T47D (cell line): ENCODE data around the gene GNMT.
"Not testable (repeated sequence)": the region's sequence is repeated elsewhere in the genome, so short reads cannot be mapped to it uniquely, and the experiment has no call there.

Source experiments
- DNase-seq, 2 experiments: peaks; one replicate each; pipeline versions ENCODE4 v3.0.0 to v3.0.0-alpha.2; 2011 to 2012; ENCODE audit warnings: low read depth in 1 of 2, low spot score in 1 of 2
- JUND ChIP-seq: IDR thresholded peaks from 2 replicates; pipeline ENCODE4 v1.6.1; 2012; ENCODE audit warnings: low read depth
- in situ Hi-C: cut with HindIII; loops from 2 replicates; pipeline ENCODE4 v1.10.0; 2016; ENCODE audit warnings: low sequenced_read_pairs, low pct_unique_long_range_greater_than_20kb

Gene GNMT

DNA sequence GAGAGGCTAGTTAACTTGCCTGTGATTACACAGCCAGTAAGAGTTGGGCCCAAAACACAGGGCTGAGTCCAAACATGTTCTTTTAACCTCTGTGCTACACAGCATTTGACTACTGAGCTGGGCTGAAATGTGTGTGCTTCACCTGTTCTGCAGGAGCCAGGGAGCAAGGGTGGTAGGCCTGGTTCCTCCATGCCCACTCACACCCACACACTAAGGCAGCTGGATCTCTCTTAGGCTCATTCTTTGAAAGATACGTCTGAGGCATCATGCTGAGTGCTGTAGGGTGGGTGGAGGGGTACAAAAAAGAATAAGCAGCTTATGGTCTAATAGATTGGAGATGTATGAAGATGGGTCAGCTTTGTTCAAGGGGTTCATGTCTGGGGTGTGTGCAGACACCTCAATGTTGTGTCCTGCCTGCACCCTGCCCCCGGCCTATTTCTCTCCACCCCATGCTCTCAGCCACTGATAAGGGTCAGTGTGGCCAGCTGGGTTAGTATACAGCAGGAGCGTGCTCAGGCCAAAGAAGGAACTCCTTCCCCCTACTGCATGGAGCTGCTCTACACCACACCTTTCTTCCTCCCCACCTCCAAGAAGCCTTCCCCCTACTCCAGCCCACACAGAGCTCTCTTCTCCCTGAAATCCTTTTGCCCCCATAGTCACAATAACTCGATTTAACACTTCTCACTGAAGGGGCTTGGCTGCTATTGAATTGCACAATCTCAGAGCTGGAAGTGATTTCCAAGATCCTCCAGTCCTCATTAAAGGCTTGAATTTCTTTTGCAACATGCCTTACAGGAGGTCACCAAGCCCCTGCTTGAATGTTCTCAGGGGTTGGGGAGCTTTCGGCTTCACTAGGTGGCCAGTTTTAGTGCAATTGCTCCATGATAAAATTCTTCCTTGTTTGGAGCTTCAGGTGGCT, 27.2 kb downstream of the GNMT start:
- in situ Hi-C loops: no loop called here
- no peak for TF ChIP-seq JUND
- DNase-seq: no peak

GRCh38 chr6:42988486-42989020, 28.0 kb downstream of the GNMT start:
- in situ Hi-C loops: no loop called here
- TF ChIP-seq JUND: no peak
- DNase-seq: no peak

GRCh38 chr6:42989923-42990322, 29.4 kb downstream of the GNMT start:
- in situ Hi-C loops: no loop called here

DNA sequence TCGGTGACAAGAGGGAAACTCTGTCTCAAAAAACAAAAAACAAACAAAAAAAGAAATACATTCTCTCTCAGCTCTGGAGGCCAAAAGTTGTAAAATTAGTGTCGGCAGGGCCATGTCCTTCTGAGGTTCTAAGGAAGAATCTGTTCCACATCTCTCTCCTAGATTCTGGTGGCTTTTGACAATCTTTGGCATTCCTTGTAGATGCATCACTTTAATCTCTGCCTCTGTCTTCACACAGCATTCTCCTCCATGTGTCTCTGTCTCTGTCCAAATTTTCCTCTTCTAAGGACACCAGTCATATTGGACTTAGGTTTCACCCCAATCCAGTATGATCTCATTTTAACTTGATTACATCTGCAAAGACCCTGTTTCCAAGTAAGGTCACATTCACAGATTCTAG, 32.9 kb downstream of the GNMT start:
- in situ Hi-C loops: no loop called here
- no peak for TF ChIP-seq JUND
- DNase-seq: no peak

More at GRCh38 chr6:42989923-42990322, 29.4 kb downstream of the GNMT start:
- TF ChIP-seq JUND: no peak
- DNase-seq: no peak

- no peak for TF ChIP-seq JUND
- DNase-seq: no peak
- in situ Hi-C loops: no loop called here
Measured at GRCh38 chr6:42996513-42996912, 36.0 kb downstream of the GNMT start.

GRCh38 chr6:42998205-42998604, 37.7 kb downstream of the GNMT start:
- in situ Hi-C loops: not testable (repeated sequence)

GRCh38 chr6:43001843-43002242, 41.3 kb downstream of the GNMT start:
- in situ Hi-C loops: no loop called here
- no peak for TF ChIP-seq JUND
- no peak for DNase-seq

More at GRCh38 chr6:42998205-42998604, 37.7 kb downstream of the GNMT start:
- not testable (repeated sequence) for DNase-seq

- no peak for DNase-seq
- TF ChIP-seq JUND: no peak
- in situ Hi-C loops: no loop called here
Measured at GRCh38 chr6:43005844-43006243, 45.3 kb downstream of the GNMT start.

GRCh38 chr6:43006251-43006650, 45.7 kb downstream of the GNMT start:
- DNase-seq: no peak
- in situ Hi-C loops: no loop called here
- no peak for TF ChIP-seq JUND

DNA sequence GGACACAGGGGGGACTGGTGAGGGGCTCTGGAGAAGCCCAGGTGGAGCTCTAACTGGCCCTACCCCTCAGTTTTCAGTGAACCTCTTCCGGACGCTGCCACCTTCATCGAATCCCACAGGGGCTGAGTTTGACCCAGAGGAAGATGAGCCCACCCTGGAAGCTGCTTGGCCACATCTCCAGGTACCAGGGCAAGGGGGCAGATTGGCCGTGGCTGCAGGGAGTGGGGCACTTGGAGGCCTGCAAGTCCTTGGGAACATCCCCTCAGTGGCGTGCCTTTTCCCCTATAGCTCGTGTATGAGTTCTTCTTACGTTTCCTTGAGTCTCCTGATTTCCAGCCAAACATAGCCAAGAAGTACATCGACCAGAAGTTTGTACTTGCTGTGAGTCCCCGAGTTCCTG, 46.6 kb downstream of the GNMT start:
- DNase-seq: no peak
- in situ Hi-C loops: no loop called here
- TF ChIP-seq JUND: no peak

- DNase-seq: peak in 1 of 2 experiments; percentile 60
- in situ Hi-C loops: no loop called here
- TF ChIP-seq JUND: no peak
Measured at GRCh38 chr6:43009124-43009523, 48.6 kb downstream of the GNMT start.

DNA sequence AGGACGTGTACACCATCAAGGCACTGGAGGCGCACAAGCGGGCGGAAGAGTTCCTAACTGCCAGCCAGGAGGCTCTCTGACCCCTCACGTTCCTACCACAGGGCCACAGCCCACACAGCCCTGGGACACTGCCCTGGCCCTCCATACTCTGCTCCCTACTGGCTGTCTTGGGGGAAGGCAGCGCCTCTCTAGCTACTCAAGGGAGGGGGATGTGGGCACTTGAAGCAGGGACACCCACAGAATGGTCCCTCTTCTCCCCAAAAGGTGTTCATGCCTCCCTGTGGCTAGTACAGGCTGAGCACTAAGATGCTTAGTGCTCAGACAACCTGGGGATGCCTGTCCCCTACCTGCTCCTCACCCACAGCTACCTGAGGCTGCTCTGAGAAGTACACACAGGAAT, 50.7 kb downstream of the GNMT start:
- DNase-seq: no peak
- in situ Hi-C loops: no loop called here
- no peak for TF ChIP-seq JUND

DNA sequence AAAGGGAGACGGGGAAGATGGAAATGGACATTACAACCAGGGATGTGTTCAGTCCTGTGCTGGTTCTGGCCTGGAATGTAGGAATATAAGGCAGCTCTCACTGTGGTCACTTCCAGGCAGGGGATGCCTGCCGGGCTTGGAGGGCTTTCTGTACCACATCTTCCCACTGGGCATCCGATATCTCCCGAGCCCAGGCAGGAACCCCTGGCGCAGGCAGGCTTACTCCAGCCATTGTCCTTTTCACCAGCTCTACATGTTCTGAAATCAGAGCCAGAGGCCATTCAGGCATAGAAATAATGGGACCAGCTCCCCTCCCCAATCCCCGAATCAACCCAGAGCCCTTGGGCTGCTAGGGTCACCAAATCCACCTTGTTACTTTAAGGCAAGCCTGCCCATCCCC, 51.8 kb downstream of the GNMT start:
- no peak for DNase-seq
- TF ChIP-seq JUND: no peak
- in situ Hi-C loops: no loop called here
